Kidney (tissue), 14 donors: Measurements from ENCODE around the gene SUSD4. TPM values are rescaled to one million over a fixed set of nuclear protein-coding genes. Genes with fewer than 3 reads are reported as not detected.

Source experiments
- DNase-seq, 5 donors: peaks; one replicate each; pipeline ENCODE4 v3.0.0-alpha.2; 2013 to 2020
- FAIRE-seq: peaks from 2 replicates; lab custom pipeline; 2012; peaks lifted over from hg19 to GRCh38; lab: Jason Lieb, UNC
- H3K27ac ChIP-seq, 2 donors: one replicate each; pipeline ENCODE4 v1.7.0; 2013; ENCODE audit warnings: low read depth in 2 of 2, low read length in 2 of 2, inconsistent platforms in 1 of 2
- H3K27me3 ChIP-seq: one replicate; pipeline ENCODE4 v1.7.1; 2013; ENCODE audit warnings: low read length, inconsistent platforms; ENCODE audit not compliant: control insufficient read depth, insufficient read depth
- H3K36me3 ChIP-seq, 3 donors: one replicate each; pipeline versions ENCODE4 v1.7.0 to v1.7.1; 2013; ENCODE audit warnings: low read length in 3 of 3, control low read depth in 1 of 3, inconsistent platforms in 1 of 3; ENCODE audit not compliant: insufficient read depth in 3 of 3, control insufficient read depth in 2 of 3
- H3K4me1 ChIP-seq, 3 donors: one replicate each; pipeline versions ENCODE4 v1.7.0 to v1.7.1; 2013; ENCODE audit warnings: low read length in 3 of 3, inconsistent platforms in 1 of 3, low read depth in 1 of 3; ENCODE audit not compliant: control insufficient read depth in 2 of 3, insufficient read depth in 2 of 3
- H3K4me3 ChIP-seq, 3 donors: one replicate each; pipeline versions ENCODE4 v1.7.0 to v1.8.1; 2013; ENCODE audit warnings: low read length in 3 of 3, control low read depth in 1 of 3, inconsistent platforms in 1 of 3
- H3K9ac ChIP-seq, 3 donors: one replicate each; pipeline versions ENCODE4 v1.7.0 to v1.7.1; 2013; ENCODE audit warnings: low read length in 3 of 3, control low read depth in 1 of 3, inconsistent platforms in 1 of 3
- H3K9me3 ChIP-seq, 3 donors: one replicate each; pipeline versions ENCODE4 v1.7.0 to v1.7.1; 2013; ENCODE audit warnings: low read length in 3 of 3, control low read depth in 1 of 3, inconsistent platforms in 1 of 3; ENCODE audit not compliant: control insufficient read depth in 2 of 3, insufficient read depth in 1 of 3
- intact Hi-C: fragments of 100-400 bp; cut with DNase I; formaldehyde crosslinking; loops from one replicate; pipeline ENCODE4 v1.11.1; 2022
- polyA plus RNA-seq: library from polyadenylated mRNA; stranded (reverse); fragments of 350-450 nt; fragmentation: Illumina TruSeq; extraction: RNeasy Lipid Tissue Mini Kit (QIAGEN cat#74804); gene quantifications from one replicate; pipeline ENCODE4 v1.2.3, GENCODE V29; 2014; ENCODE audit warnings: low read depth, low replicate concordance; ENCODE audit not compliant: insufficient read depth
- total RNA-seq: library from RNA; stranded (reverse); fragmentation: NEBNext Ultra II Directional; extraction: Animal tissue kit (Norgen Biotek cat#: 25700); gene quantifications from one replicate; pipeline ENCODE4 v1.2.1, GENCODE V29; 2021
- TF ChIP-seq, protein P1 (sequence below): IDR thresholded peaks from 3 replicates; pipeline ENCODE4 v1.5.1; 2012; ENCODE audit warnings: mild to moderate bottlenecking, moderate library complexity, borderline replicate concordance; ENCODE audit not compliant: insufficient read depth; ENCODE audit errors: extremely low read depth
- donor health status: control.
- donor health status: control.
- donor health status: control.
- donor health status: control.
- donor health status: control.
- donor health status: DM: yes; HTN: yes; CAD: no.
- donor health status: Normal renal cell carcinoma (clear cell type).

The SUSD4 gene
- total and polyA plus RNA-seq, 2 donors from 2014 or later = 14.0 to 23.7 TPM

DNA sequence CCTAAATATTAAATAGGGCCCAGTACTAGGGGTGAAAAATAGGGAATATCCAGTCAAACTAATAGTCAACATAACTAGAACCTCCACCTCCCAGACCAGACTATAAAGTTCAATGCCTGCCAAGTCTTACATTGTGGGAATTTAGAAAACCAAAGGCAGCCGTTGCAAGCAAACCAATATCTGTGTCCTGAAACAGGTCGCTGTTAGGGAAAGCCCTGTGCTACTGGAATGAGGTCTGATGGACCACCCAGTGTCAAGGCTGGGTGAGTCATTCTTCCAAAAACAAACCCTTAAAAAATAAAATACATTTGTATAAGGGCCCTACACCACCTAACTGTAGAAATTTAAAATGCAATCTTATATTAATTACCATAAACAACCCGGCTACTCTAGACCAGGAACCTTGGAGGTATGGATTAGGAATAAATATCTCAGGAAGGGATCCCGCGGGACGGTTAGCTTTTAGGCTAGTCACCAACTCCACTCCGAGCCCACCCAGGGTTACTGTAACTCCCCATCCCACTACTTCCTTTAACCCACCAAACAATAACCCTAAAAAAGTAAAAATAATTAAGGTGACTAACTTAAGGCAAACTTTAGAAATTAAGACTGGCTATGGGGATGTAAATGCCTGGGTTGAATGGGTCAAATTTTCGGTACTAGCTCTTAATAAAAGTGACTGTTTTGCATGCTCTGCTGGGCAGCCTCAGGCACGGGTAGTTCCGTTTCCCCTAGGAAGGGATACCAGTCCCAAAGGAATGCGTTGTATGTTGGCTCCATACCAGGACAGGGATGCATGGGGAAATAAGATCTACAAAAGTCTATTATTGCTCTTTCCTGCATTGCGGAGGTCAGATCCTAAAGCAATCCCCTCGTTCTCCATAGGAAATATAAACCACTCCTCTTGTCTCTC, 155.6 kb downstream of the SUSD4 start:
- TF ChIP-seq, protein P1, sequence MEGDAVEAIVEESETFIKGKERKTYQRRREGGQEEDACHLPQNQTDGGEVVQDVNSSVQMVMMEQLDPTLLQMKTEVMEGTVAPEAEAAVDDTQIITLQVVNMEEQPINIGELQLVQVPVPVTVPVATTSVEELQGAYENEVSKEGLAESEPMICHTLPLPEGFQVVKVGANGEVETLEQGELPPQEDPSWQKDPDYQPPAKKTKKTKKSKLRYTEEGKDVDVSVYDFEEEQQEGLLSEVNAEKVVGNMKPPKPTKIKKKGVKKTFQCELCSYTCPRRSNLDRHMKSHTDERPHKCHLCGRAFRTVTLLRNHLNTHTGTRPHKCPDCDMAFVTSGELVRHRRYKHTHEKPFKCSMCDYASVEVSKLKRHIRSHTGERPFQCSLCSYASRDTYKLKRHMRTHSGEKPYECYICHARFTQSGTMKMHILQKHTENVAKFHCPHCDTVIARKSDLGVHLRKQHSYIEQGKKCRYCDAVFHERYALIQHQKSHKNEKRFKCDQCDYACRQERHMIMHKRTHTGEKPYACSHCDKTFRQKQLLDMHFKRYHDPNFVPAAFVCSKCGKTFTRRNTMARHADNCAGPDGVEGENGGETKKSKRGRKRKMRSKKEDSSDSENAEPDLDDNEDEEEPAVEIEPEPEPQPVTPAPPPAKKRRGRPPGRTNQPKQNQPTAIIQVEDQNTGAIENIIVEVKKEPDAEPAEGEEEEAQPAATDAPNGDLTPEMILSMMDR = no peak
- no peak overlapping the region for H3K4me3 ChIP-seq
- H3K27ac ChIP-seq = no peak overlapping the region
- H3K4me1 ChIP-seq = no peaks in the 10 kb centered on the region
- no peaks in the 10 kb centered on the region for H3K9me3 ChIP-seq
- FAIRE-seq (no peak), DNase-seq (peak in 2 of 5 donors; percentile 52 to 62)
- H3K9ac ChIP-seq = no peak overlapping the region
- intact Hi-C loops = no loop called here
- no peaks in the 10 kb centered on the region for H3K27me3 ChIP-seq
- H3K36me3 ChIP-seq = no peaks in the 10 kb centered on the region

DNA sequence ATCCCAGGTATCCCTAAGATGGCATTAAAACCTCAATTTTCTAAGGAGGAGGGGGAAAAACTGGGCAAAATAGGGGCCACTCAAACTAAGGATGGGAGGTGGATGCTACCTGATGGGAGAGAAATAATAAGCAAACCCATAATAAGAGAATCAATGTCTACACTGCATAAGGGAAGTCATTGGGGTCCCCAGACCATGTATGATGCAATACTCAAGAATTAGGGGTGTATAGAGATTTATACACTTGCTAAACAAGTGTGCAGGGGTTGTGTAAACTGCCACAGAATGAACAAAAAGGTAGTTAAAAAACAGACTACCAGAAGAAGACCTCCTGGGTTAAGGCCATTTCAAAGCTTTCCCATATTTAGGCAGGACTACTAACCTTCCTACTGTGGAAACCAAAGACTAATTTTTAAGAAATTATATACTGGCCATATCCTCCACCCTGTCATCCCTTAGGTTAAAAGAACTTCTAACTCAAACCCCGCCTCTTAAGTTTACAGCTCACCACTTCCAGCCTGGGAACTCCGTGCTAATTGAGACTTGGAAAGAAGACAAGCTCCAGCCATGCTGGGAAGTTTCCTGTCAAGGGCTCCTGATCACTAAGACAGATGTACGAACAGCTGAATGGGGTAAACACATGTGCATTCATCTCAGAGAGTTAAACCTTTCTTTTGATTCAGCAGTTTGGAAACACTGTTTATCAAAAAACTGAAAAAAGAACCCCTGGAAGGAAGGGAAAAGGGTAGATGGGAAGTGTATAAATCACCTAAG, 156.5 kb downstream of the SUSD4 start:
- no peak for FAIRE-seq

DNA sequence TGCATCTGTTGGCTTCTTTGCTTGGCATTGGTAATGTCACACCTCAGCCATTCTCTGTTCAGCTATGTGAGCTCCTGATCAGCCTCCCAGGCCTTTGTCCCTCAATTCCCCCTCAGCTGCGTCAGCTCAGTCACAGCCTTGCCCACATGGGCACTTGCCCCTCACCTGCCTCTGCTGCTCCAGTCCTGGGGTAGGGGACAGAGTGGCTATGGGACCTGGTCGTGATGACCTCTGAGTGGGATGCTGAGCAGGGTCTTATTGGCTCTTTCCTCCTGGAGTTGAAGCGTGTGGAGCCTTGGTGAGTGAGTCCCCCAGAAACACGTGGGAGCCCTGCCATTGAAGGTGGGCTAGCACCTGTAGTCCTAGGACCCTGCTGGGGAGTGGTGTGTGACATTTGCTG, 159.6 kb downstream of the SUSD4 start:
- TF ChIP-seq, protein P1 = no peak
- H3K27ac ChIP-seq = no peak overlapping the region
- DNase-seq (no peak), FAIRE-seq (no peak)
- no peaks in the 10 kb centered on the region for H3K36me3 ChIP-seq
- H3K9ac ChIP-seq = no peak overlapping the region
- H3K27me3 ChIP-seq = no peaks in the 10 kb centered on the region
- intact Hi-C loops = no loop called here
- no peak overlapping the region for H3K4me3 ChIP-seq
- H3K4me1 ChIP-seq = no peaks in the 10 kb centered on the region
- H3K9me3 ChIP-seq = no peaks in the 10 kb centered on the region

More for the DNA sequence above, 156.5 kb downstream of the SUSD4 start:
- no peak overlapping the region for H3K9ac ChIP-seq
- H3K27me3 ChIP-seq = no peaks in the 10 kb centered on the region
- no peaks in the 10 kb centered on the region for H3K9me3 ChIP-seq
- no peak overlapping the region for H3K4me3 ChIP-seq
- no peaks in the 10 kb centered on the region for H3K36me3 ChIP-seq
- no peaks in the 10 kb centered on the region for H3K4me1 ChIP-seq
- TF ChIP-seq, protein P1 = no peak
- peak in 1 of 5 donors; percentile 39 for DNase-seq
- intact Hi-C loops = no loop called here
- H3K27ac ChIP-seq = no peak overlapping the region
